Measurements from ENCODE around the gene GRK6.

DNA sequence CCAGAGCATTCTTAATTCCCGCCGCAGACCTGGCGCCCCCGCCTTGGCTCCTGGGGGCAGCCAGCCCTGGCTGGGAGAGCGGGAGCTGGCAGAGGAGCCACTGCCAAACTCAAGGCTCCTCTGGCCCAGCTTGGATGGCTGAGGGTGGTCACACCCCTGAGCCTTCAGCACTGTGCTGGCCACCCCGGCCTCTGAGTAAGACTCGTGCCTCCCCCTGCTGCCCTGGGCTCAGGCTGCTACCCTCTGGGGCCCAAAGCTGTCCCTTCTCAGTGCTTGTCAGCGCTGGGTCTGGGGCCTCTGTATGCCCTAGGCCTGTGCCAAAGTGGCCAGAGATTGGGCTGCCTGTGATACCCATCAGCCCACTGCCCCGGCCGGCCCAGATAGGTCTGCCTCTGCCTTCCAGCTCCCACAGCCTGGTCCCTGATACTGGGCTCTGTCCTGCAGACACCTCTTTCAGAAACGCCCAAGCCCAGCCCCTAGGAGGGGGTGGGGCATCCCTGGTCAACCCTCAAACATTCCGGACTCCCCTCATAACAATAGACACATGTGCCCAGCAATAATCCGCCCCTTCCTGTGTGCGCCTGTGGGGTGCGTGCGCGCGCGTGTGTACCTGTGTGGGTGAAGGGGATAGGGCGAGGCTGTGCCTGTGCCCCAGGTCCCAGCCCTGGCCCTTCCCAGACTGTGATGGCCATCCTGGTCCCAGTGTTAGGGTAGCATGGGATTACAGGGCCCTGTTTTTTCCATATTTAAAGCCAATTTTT lies 15.8 kb downstream of the GRK6 start:
- TF ChIP-seq, protein P1, sequence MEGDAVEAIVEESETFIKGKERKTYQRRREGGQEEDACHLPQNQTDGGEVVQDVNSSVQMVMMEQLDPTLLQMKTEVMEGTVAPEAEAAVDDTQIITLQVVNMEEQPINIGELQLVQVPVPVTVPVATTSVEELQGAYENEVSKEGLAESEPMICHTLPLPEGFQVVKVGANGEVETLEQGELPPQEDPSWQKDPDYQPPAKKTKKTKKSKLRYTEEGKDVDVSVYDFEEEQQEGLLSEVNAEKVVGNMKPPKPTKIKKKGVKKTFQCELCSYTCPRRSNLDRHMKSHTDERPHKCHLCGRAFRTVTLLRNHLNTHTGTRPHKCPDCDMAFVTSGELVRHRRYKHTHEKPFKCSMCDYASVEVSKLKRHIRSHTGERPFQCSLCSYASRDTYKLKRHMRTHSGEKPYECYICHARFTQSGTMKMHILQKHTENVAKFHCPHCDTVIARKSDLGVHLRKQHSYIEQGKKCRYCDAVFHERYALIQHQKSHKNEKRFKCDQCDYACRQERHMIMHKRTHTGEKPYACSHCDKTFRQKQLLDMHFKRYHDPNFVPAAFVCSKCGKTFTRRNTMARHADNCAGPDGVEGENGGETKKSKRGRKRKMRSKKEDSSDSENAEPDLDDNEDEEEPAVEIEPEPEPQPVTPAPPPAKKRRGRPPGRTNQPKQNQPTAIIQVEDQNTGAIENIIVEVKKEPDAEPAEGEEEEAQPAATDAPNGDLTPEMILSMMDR (IDR thresholded peaks at IDR 0.05), result no peak
- no peak for TF ChIP-seq POLR2A (IDR thresholded peaks at IDR 0.05)
- TF ChIP-seq EP300 (IDR thresholded peaks at IDR 0.05), result no peak
